K562 (cell line): Measurements from ENCODE around the gene BCAS1. TPM values are rescaled to one million over a fixed set of nuclear protein-coding genes. Genes with fewer than 3 reads are reported as not detected.

Experiments
- ATAC-seq: fragments of 200-7000 bp; cut with Tn5 transposase; 3 replicates; pipeline ENCODE4 v1.9.1; 2020; ENCODE audit warnings: moderate library complexity
- BruUV-seq: library from RNA; stranded (reverse); fragments of 400-500 nt; replicated peaks from 2 replicates; lab custom pipeline; 2021; lab: Mats Ljungman, UMichigan
- CTCF ChIA-PET: fragments of 300-600 bp; formaldehyde crosslinking; extraction: SDS; loops from one replicate; lab custom pipeline; 2021; ENCODE audit warnings: low intra/inter-chr PET ratio; lab: Yijun Ruan, JAX
- POLR2A ChIA-PET: fragments of 300-600, 350-650 bp; sonication (Branson Sonifier 250); formaldehyde crosslinking; extraction: SDS; loops from one replicate; lab custom pipeline; 2021; ENCODE audit warnings: antibody characterized with exemption, inconsistent platforms; lab: Yijun Ruan, JAX
- DNase-seq, 4 experiments: peaks; one replicate each; pipeline versions ENCODE4 v3.0.0 to v3.0.0-alpha.2; 2011 to 2018; ENCODE audit warnings: low spot score in 3 of 4, mixed read lengths in 3 of 4; ENCODE audit errors: extremely low read depth in 1 of 4
- FAIRE-seq: peaks from 2 replicates; lab custom pipeline; 2011; peaks lifted over from hg19 to GRCh38; lab: Jason Lieb, UNC
- H2AFZ ChIP-seq: 2 replicates; pipeline ENCODE4 v1.6.0; 2011; ENCODE audit warnings: low read depth, low read length, control low read depth, inconsistent platforms
- H3K27ac ChIP-seq: fragments of 200-600 bp; 3 replicates; pipeline ENCODE4 v1.8.0; 2011; ENCODE audit warnings: low read depth, mild to moderate bottlenecking, control low read depth, inconsistent platforms, low read length, moderate library complexity, mixed read lengths; ENCODE audit errors: extremely low read depth
- H3K27me3 ChIP-seq, 2 experiments: fragments of 300-600 bp in 1 of 2; 2 replicates in 1 of 2; 3 replicates in 1 of 2; pipeline versions ENCODE4 v1.6.0 to v1.8.0; 2011; ENCODE audit warnings: inconsistent platforms in 2 of 2, low read length in 2 of 2, mild to moderate bottlenecking in 1 of 2, mixed read lengths in 1 of 2, moderate library complexity in 1 of 2; ENCODE audit not compliant: control insufficient read depth in 2 of 2, insufficient read depth in 2 of 2
- H3K36me3 ChIP-seq: fragments of 300-600 bp; 3 replicates; pipeline ENCODE4 v1.8.0; 2011; ENCODE audit warnings: mild to moderate bottlenecking, low read length, inconsistent platforms; ENCODE audit not compliant: control insufficient read depth, insufficient read depth
- H3K4me1 ChIP-seq, 2 experiments: fragments of 200-600 bp in 1 of 2; replicated peaks in 1 of 2; 2 replicates in 1 of 2; 3 replicates in 1 of 2; pipeline versions ENCODE4 v1.5.1 to v1.8.0; 2011; ENCODE audit warnings: inconsistent platforms in 2 of 2, low read length in 2 of 2, mild to moderate bottlenecking in 1 of 2, mixed read lengths in 1 of 2, moderate library complexity in 1 of 2; ENCODE audit not compliant: control insufficient read depth in 2 of 2, insufficient read depth in 2 of 2
- H3K4me2 ChIP-seq: 2 replicates; pipeline ENCODE4 v1.6.1; 2011; ENCODE audit warnings: low read length, control low read depth, inconsistent platforms, mixed read lengths; ENCODE audit not compliant: insufficient read depth
- H3K4me3 ChIP-seq: fragments of 200-600 bp; sonication (generic), shearing (Covaris generic); 2 replicates; pipeline ENCODE4 v1.5.1; 2016; ENCODE audit warnings: control low read depth, inconsistent platforms
- H3K79me2 ChIP-seq: fragments of 200-600 bp; 3 replicates; pipeline ENCODE4 v1.8.0; 2011; ENCODE audit warnings: low read length, inconsistent platforms; ENCODE audit not compliant: control insufficient read depth, insufficient read depth
- H3K9ac ChIP-seq, 2 experiments: 2 replicates each; pipeline versions ENCODE4 v1.6.0 to v1.6.1; 2011; ENCODE audit warnings: low read depth in 2 of 2, low read length in 2 of 2, control low read depth in 1 of 2, inconsistent platforms in 1 of 2, mild to moderate bottlenecking in 1 of 2, mixed read lengths in 1 of 2; ENCODE audit not compliant: insufficient read depth in 1 of 2
- H3K9me1 ChIP-seq: one replicate; pipeline ENCODE4 v1.6.0; 2011; ENCODE audit warnings: inconsistent platforms, mild to moderate bottlenecking, low read length, moderate library complexity; ENCODE audit not compliant: control insufficient read depth, insufficient read depth
- H3K9me3 ChIP-seq: replicated peaks from 2 replicates; pipeline ENCODE4 v1.5.1; 2011; ENCODE audit warnings: low read depth, low read length, inconsistent platforms; ENCODE audit not compliant: control insufficient read depth, insufficient read depth
- H4K20me1 ChIP-seq: replicated peaks from 2 replicates; pipeline ENCODE4 v1.6.1; 2011; ENCODE audit warnings: low read length, inconsistent platforms, mixed read lengths; ENCODE audit not compliant: control insufficient read depth, insufficient read depth
- DNMT1 ChIP-seq: fragments of 450-650 bp; IDR thresholded peaks from 2 replicates; pipeline ENCODE4 v1.6.1; 2016; ENCODE audit warnings: antibody characterized with exemption, mild to moderate bottlenecking
- FUS ChIP-seq: fragments of 200-400 bp; formaldehyde crosslinking; optimal IDR thresholded peaks from 2 replicates; pipeline ENCODE3; 2017; ENCODE audit warnings: low read depth, low read length
- KAT7 ChIP-seq: sonication (generic); formaldehyde crosslinking; IDR thresholded peaks from 2 replicates; pipeline ENCODE4 v1.8.0; 2022; ENCODE audit warnings: missing genetic modification reagents, mild to moderate bottlenecking, borderline replicate concordance
- SMARCA5 ChIP-seq: fragments of 450-650 bp; IDR thresholded peaks from 2 replicates; pipeline ENCODE4 v1.6.1; 2016
- SP1 ChIP-seq: sonication (generic); formaldehyde crosslinking; IDR thresholded peaks from 2 replicates; pipeline ENCODE4 v1.8.1; 2022; ENCODE audit warnings: mild to moderate bottlenecking, missing genetic modification reagents
- ZNF766 ChIP-seq: fragments of 200-800 bp; sonication (Bioruptor generic); conservative IDR thresholded peaks from 2 replicates; pipeline ENCODE4 v1.6.1; 2016; ENCODE audit warnings: missing genetic modification characterization, missing compliant biosample characterization
- WGBS: fragments of 100-300 bp; shearing (Covaris generic); methylation state at CpG from one replicate; pipeline ENCODE4 v1.1.6; 2016; ENCODE audit warnings: low coverage, mixed read lengths; ENCODE audit not compliant: insufficient coverage; ENCODE audit errors: missing lambda C conversion rate; 5-methylcytosine and 5-hydroxymethylcytosine counted together
- in situ Hi-C: fragments of 300-500 bp; cut with MboI; formaldehyde crosslinking; loops from 4 replicates; pipeline ENCODE4 v1.15.0; 2018; ENCODE audit warnings: inconsistent platforms, mixed read lengths
- intact Hi-C: fragments of 100-400 bp; cut with micrococcal nuclease; formaldehyde crosslinking; loops from 2 replicates; pipeline ENCODE4 v1.14.2; 2022
- polyA plus RNA-seq, 8 experiments: library from polyadenylated mRNA; depleted of rRNA in 4 of 8; stranded (reverse) in 5 of 8; unstranded in 3 of 8; fragments of >200 nt; fragmentation: Nextera tagmentation in 2 of 8; fragmentation: Illumina TruSeq in 1 of 8; extraction: Ambion mirVana in 2 of 8; extraction: Trizol in 1 of 8; gene quantifications; 2 replicates each; pipeline versions ENCODE4 v1.2.1 to v1.2.3, GENCODE V29; 2011 to 2014; ENCODE audit warnings: inconsistent platforms in 1 of 8, missing spikeins in 1 of 8
- total RNA-seq, 7 experiments: library from RNA; depleted of rRNA in 6 of 7; stranded (reverse); fragments of >200 nt in 6 of 7; fragmentation: Illumina TruSeq in 2 of 7; extraction: Trizol in 2 of 7; gene quantifications; 2 replicates each; pipeline versions ENCODE4 v1.2.1 to v1.2.3, GENCODE V29; 2011 to 2021; ENCODE audit warnings: low replicate concordance in 1 of 7
- TF ChIP-seq, protein P1 (sequence below), 3 experiments: fragments of 200-800 bp in 1 of 3; fragments of 250-450 bp in 1 of 3; fragments of 450-650 bp in 1 of 3; sonication (Bioruptor Pico) in 1 of 3; sonication (Bioruptor generic) in 1 of 3; formaldehyde crosslinking in 1 of 3; IDR thresholded peaks; 2 replicates each; pipeline versions ENCODE4 v1.6.1 to v1.8.0; 2016 to 2022; ENCODE audit warnings: mild to moderate bottlenecking in 2 of 3, missing genetic modification characterization in 2 of 3, missing compliant biosample characterization in 1 of 3, moderate library complexity in 1 of 3
- TF ChIP-seq, protein P2 (sequence below), 2 experiments: fragments of 450-650 bp in 1 of 2; IDR thresholded peaks; 2 replicates each; pipeline ENCODE4 v1.6.1; 2011 to 2017; ENCODE audit warnings: low read depth in 2 of 2, antibody characterized with exemption in 1 of 2, borderline replicate concordance in 1 of 2, low read length in 1 of 2, mild to moderate bottlenecking in 1 of 2, mixed read lengths in 1 of 2; ENCODE audit not compliant: control insufficient read depth in 1 of 2

BCAS1 gene
- total and polyA plus RNA-seq, 9 of the 15 experiments (the other 6 are each of a cell fraction or from before 2014, with no cell fraction given), result 0.18 to 2.3 (median 0.93) TPM

DNA sequence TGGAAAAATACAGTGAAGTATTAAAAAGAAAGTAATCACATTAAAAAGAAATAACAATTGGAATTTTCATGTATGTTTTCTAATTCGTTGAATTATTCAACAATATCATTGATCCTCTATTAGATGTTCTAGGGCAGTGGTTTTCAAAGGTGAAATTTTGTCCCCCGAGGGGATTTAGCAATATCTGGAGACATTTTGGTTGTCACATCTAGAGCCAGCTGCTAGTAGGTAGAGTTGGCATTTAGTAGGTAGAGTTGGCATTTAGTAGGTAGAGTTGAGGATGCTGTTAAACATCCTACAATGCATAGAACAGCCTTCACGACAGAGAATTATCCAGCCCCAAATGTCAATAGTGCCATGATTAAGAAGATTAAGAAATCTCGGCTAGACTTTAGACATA is 173.7 kb downstream of the BCAS1 start:
- intact Hi-C loops (no loop called here), in situ Hi-C loops (no loop called here)
- H3K79me2 ChIP-seq, result no peaks in the 10 kb centered on the region
- H3K4me2 ChIP-seq, result no peak overlapping the region
- no peaks in the 10 kb centered on the region for H3K9me3 ChIP-seq
- H2AFZ ChIP-seq, result no peak overlapping the region
- H3K4me1 ChIP-seq, result peaks cover 8 to 37% of the 10 kb centered on the region in 2 experiments; a peak in 4 of 5 replicates
- CTCF ChIA-PET, result no interaction called here
- no peak overlapping the region for H3K27ac ChIP-seq
- no TSS peak for BruUV-seq
- WGBS, result 52% methylated on average over 4 of the region's 4 CpGs
- no peak overlapping the region for H3K4me3 ChIP-seq
- TF ChIP-seq, protein P1, sequence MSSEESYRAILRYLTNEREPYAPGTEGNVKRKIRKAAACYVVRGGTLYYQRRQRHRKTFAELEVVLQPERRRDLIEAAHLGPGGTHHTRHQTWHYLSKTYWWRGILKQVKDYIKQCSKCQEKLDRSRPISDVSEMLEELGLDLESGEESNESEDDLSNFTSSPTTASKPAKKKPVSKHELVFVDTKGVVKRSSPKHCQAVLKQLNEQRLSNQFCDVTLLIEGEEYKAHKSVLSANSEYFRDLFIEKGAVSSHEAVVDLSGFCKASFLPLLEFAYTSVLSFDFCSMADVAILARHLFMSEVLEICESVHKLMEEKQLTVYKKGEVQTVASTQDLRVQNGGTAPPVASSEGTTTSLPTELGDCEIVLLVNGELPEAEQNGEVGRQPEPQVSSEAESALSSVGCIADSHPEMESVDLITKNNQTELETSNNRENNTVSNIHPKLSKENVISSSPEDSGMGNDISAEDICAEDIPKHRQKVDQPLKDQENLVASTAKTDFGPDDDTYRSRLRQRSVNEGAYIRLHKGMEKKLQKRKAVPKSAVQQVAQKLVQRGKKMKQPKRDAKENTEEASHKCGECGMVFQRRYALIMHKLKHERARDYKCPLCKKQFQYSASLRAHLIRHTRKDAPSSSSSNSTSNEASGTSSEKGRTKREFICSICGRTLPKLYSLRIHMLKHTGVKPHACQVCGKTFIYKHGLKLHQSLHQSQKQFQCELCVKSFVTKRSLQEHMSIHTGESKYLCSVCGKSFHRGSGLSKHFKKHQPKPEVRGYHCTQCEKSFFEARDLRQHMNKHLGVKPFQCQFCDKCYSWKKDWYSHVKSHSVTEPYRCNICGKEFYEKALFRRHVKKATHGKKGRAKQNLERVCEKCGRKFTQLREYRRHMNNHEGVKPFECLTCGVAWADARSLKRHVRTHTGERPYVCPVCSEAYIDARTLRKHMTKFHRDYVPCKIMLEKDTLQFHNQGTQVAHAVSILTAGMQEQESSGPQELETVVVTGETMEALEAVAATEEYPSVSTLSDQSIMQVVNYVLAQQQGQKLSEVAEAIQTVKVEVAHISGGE (CRISPR knock-in tag; IDR thresholded peaks at IDR 0.05), result peak in 1 of 3 experiments; percentile 77; a peak in 1 of 6 replicates
- TF ChIP-seq FUS (no peak), SMARCA5 (no peak), KAT7 (CRISPR knock-in tag) (no peak), SP1 (no peak), DNMT1 (no peak), ZNF766 (CRISPR knock-in tag) (no peak)
- TF ChIP-seq, protein P2, sequence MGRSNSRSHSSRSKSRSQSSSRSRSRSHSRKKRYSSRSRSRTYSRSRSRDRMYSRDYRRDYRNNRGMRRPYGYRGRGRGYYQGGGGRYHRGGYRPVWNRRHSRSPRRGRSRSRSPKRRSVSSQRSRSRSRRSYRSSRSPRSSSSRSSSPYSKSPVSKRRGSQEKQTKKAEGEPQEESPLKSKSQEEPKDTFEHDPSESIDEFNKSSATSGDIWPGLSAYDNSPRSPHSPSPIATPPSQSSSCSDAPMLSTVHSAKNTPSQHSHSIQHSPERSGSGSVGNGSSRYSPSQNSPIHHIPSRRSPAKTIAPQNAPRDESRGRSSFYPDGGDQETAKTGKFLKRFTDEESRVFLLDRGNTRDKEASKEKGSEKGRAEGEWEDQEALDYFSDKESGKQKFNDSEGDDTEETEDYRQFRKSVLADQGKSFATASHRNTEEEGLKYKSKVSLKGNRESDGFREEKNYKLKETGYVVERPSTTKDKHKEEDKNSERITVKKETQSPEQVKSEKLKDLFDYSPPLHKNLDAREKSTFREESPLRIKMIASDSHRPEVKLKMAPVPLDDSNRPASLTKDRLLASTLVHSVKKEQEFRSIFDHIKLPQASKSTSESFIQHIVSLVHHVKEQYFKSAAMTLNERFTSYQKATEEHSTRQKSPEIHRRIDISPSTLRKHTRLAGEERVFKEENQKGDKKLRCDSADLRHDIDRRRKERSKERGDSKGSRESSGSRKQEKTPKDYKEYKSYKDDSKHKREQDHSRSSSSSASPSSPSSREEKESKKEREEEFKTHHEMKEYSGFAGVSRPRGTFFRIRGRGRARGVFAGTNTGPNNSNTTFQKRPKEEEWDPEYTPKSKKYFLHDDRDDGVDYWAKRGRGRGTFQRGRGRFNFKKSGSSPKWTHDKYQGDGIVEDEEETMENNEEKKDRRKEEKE (IDR thresholded peaks at IDR 0.05; ENCODE audit: borderline replicate concordance in 1 of 2, control insufficient read depth in 1 of 2, low read depth in 2 of 2, low read length in 1 of 2), result peak in 1 of 2 experiments; percentile 12; a peak in 1 of 4 replicates
- no peak for ATAC-seq
- H4K20me1 ChIP-seq, result no peaks in the 10 kb centered on the region
- no peak for DNase-seq
- H3K27me3 ChIP-seq, result no peaks in the 10 kb centered on the region
- no peaks in the 10 kb centered on the region for H3K36me3 ChIP-seq
- POLR2A ChIA-PET, result no interaction called here
- no peak overlapping the region for H3K9ac ChIP-seq
- no peaks in the 10 kb centered on the region for H3K9me1 ChIP-seq
- no peak for FAIRE-seq
